ENCODE data around the gene APLP2. TPM values are rescaled to one million over a fixed set of nuclear protein-coding genes. Genes with fewer than 3 reads are reported as not detected.
"Not testable (repeated sequence)": the region's sequence is repeated elsewhere in the genome, so short reads cannot be mapped to it uniquely, and the experiment has no call there.

APLP2 gene
- total RNA-seq, 2 donors from 2014 or later, result 821 to 864 TPM

- peaks cover 1% of the 10 kb centered on the region for H3K9me3 Mint-ChIP-seq
- WGBS, 2 experiments (ENCODE audit: insufficient coverage in 1 of 2, insufficient read length in 1 of 2), result 95 to 97% methylated on average over 9 to 14 of the region's 14 CpGs
Observed at GRCh38 chr11:130191896-130192295, 122.2 kb downstream of the APLP2 start.

GRCh38 chr11:130192845-130193267 is 123.2 kb downstream of the APLP2 start:
- no peaks in the 10 kb centered on the region for H3K4me1 Mint-ChIP-seq
- WGBS, 2 experiments (ENCODE audit: insufficient coverage in 1 of 2, insufficient read length in 1 of 2), result 99 to 100% methylated on average over 3 to 4 of the region's 4 CpGs

More at GRCh38 chr11:130191896-130192295, 122.2 kb downstream of the APLP2 start:
- H3K4me3 Mint-ChIP-seq, result no peak overlapping the region
- Histone ChIP-seq H3K27me3 (ENCODE audit: control insufficient read depth, insufficient read depth, low read length, poor library complexity, severe bottlenecking) (no peaks in the 10 kb centered on the region), H3K4me3 (ENCODE audit: low read length) (no peak overlapping the region), H3K36me3 (ENCODE audit: control insufficient read depth, insufficient read depth, low read length) (no peaks in the 10 kb centered on the region), H3K4me1 (ENCODE audit: control insufficient read depth, insufficient read depth, low read length) (no peaks in the 10 kb centered on the region), H3K9ac (ENCODE audit: extremely low read depth, low read length, poor library complexity, severe bottlenecking) (no peak overlapping the region), H3K9me3 (ENCODE audit: control insufficient read depth, low read length) (no peaks in the 10 kb centered on the region), H3K27ac (ENCODE audit: low read depth, low read length) (no peak overlapping the region)
- no peak for DNase-seq
- no peaks in the 10 kb centered on the region for H3K27me3 Mint-ChIP-seq (ENCODE audit: insufficient read depth)
- H3K4me1 Mint-ChIP-seq, result no peaks in the 10 kb centered on the region
- no peak overlapping the region for H3K27ac Mint-ChIP-seq
- no peak for TF ChIP-seq CTCF (conservative IDR thresholded peaks at IDR 0.05)
- peaks cover 14% of the 10 kb centered on the region for H3K36me3 Mint-ChIP-seq (ENCODE audit: low read depth)

GRCh38 chr11:130193551-130193950 is 123.9 kb downstream of the APLP2 start:
- not testable (repeated sequence) for H3K9ac ChIP-seq (ENCODE audit: extremely low read depth, low read length, poor library complexity, severe bottlenecking); H3K27me3 Mint-ChIP-seq (ENCODE audit: insufficient read depth); H3K4me1 ChIP-seq (ENCODE audit: control insufficient read depth, insufficient read depth, low read length); H3K27me3 ChIP-seq (ENCODE audit: control insufficient read depth, insufficient read depth, low read length, poor library complexity, severe bottlenecking); H3K27ac Mint-ChIP-seq; H3K4me1 Mint-ChIP-seq; DNase-seq; H3K36me3 ChIP-seq (ENCODE audit: control insufficient read depth, insufficient read depth, low read length); H3K4me3 Mint-ChIP-seq; H3K9me3 ChIP-seq (ENCODE audit: control insufficient read depth, low read length); H3K4me3 ChIP-seq (ENCODE audit: low read length); H3K27ac ChIP-seq (ENCODE audit: low read depth, low read length); H3K9me3 Mint-ChIP-seq
- 85 to 95% methylated on average over 9 to 13 of the region's 14 CpGs for WGBS, 2 experiments (ENCODE audit: insufficient coverage in 1 of 2, insufficient read length in 1 of 2)
- H3K36me3 Mint-ChIP-seq (ENCODE audit: low read depth), result peaks cover 16% of the 10 kb centered on the region

More at GRCh38 chr11:130192845-130193267, 123.2 kb downstream of the APLP2 start:
- no peak overlapping the region for H3K4me3 Mint-ChIP-seq
- Histone ChIP-seq H3K9me3 (ENCODE audit: control insufficient read depth, low read length) (no peaks in the 10 kb centered on the region), H3K4me3 (ENCODE audit: low read length) (no peak overlapping the region), H3K4me1 (ENCODE audit: control insufficient read depth, insufficient read depth, low read length) (no peaks in the 10 kb centered on the region), H3K27me3 (ENCODE audit: control insufficient read depth, insufficient read depth, low read length, poor library complexity, severe bottlenecking) (no peaks in the 10 kb centered on the region), H3K9ac (ENCODE audit: extremely low read depth, low read length, poor library complexity, severe bottlenecking) (no peak overlapping the region), H3K36me3 (ENCODE audit: control insufficient read depth, insufficient read depth, low read length) (no peaks in the 10 kb centered on the region), H3K27ac (ENCODE audit: low read depth, low read length) (no peak overlapping the region)
- no peak for TF ChIP-seq CTCF (conservative IDR thresholded peaks at IDR 0.05)
- no peaks in the 10 kb centered on the region for H3K27me3 Mint-ChIP-seq (ENCODE audit: insufficient read depth)
- H3K9me3 Mint-ChIP-seq, result peaks cover 1% of the 10 kb centered on the region
- DNase-seq, result no peak
- H3K27ac Mint-ChIP-seq, result no peak overlapping the region
- H3K36me3 Mint-ChIP-seq (ENCODE audit: low read depth), result peaks cover 14% of the 10 kb centered on the region

Other genes starting within 250 kb of the APLP2 start
- gene NFRKB, start 174.3 kb upstream of the APLP2 start, total RNA-seq, result 10 to 100 TPM; 46.1 to 46.5 TPM
- 10 to 100 TPM; 15.9 to 16.4 TPM for gene PRDM10, start 67.1 kb upstream of the APLP2 start, total RNA-seq
- gene ST14, start 89.9 kb downstream of the APLP2 start, total RNA-seq, result 10 to 100 TPM; 17.5 to 21.7 TPM
- 10 to 100 TPM; 66.1 to 69.2 TPM for gene ZBTB44, start 245.0 kb downstream of the APLP2 start, total RNA-seq